Muscle layer of colon (tissue), 2 donors: ENCODE data around the gene GPAT3.
A peak's percentile ranks its signal among the peaks of the same experiment; 100 is the strongest.
"Not testable (repeated sequence)": the region's sequence is repeated elsewhere in the genome, so short reads cannot be mapped to it uniquely, and the experiment has no call there.

Source experiments
- H3K27ac ChIP-seq: one replicate; pipeline ENCODE4 v1.7.0; 2013; ENCODE audit warnings: low read depth, mild to moderate bottlenecking, low read length, moderate library complexity
- H3K27me3 ChIP-seq, 2 donors: one replicate each; pipeline ENCODE4 v1.7.0; 2013; ENCODE audit warnings: low read length in 2 of 2, mild to moderate bottlenecking in 2 of 2; ENCODE audit not compliant: insufficient read depth in 2 of 2, control insufficient read depth in 1 of 2
- H3K36me3 ChIP-seq: one replicate; pipeline ENCODE4 v1.7.0; 2013; ENCODE audit warnings: mild to moderate bottlenecking, low read length; ENCODE audit not compliant: insufficient read depth
- H3K4me1 ChIP-seq: one replicate; pipeline ENCODE4 v1.7.0; 2013; ENCODE audit warnings: mild to moderate bottlenecking, low read length; ENCODE audit not compliant: insufficient read depth
- H3K4me3 ChIP-seq, 2 donors: one replicate each; pipeline ENCODE4 v1.7.0; 2013; ENCODE audit warnings: low read length in 2 of 2, low read depth in 1 of 2, mild to moderate bottlenecking in 1 of 2, moderate library complexity in 1 of 2
- H3K9ac ChIP-seq: one replicate; pipeline ENCODE4 v1.7.0; 2013; ENCODE audit warnings: low read length
- H3K9me3 ChIP-seq: one replicate; pipeline ENCODE4 v1.7.0; 2013; ENCODE audit warnings: mild to moderate bottlenecking, low read length
- donor health status: abdominal sarcoma.
- donor health status: Adenocarcinoma of cecum.

Gene GPAT3

GRCh38 chr4:83606898-83607297 is 71.0 kb downstream of the GPAT3 start:
- Histone ChIP-seq H3K27me3 (no peaks in the 10 kb centered on the region), H3K9me3 (no peaks in the 10 kb centered on the region), H3K4me1 (peaks cover 5% of the 10 kb centered on the region), H3K27ac (no peak overlapping the region), H3K36me3 (no peaks in the 10 kb centered on the region), H3K4me3 (no peak overlapping the region), H3K9ac (no peak overlapping the region)

- no peak overlapping the region for H3K9ac ChIP-seq
- no peaks in the 10 kb centered on the region for H3K27me3 ChIP-seq
- H3K36me3 ChIP-seq = no peaks in the 10 kb centered on the region
- no peak overlapping the region for H3K27ac ChIP-seq
- no peaks in the 10 kb centered on the region for H3K9me3 ChIP-seq
- H3K4me3 ChIP-seq = no peak overlapping the region
- peaks cover 5% of the 10 kb centered on the region for H3K4me1 ChIP-seq
Observed at GRCh38 chr4:83609365-83609764, 73.5 kb downstream of the GPAT3 start.

GRCh38 chr4:83610729-83611128 is 74.8 kb downstream of the GPAT3 start:
- peaks cover 4% of the 10 kb centered on the region for H3K4me1 ChIP-seq
- H3K4me3 ChIP-seq = no peak overlapping the region
- H3K27ac ChIP-seq = no peak overlapping the region
- no peak overlapping the region for H3K9ac ChIP-seq
- no peaks in the 10 kb centered on the region for H3K27me3 ChIP-seq
- no peaks in the 10 kb centered on the region for H3K9me3 ChIP-seq
- H3K36me3 ChIP-seq = no peaks in the 10 kb centered on the region

GRCh38 chr4:83613023-83613422 is 77.1 kb downstream of the GPAT3 start:
- Histone ChIP-seq H3K9me3 (no peaks in the 10 kb centered on the region), H3K9ac (no peak overlapping the region), H3K36me3 (no peaks in the 10 kb centered on the region), H3K27me3 (no peaks in the 10 kb centered on the region), H3K4me1 (peaks cover 3% of the 10 kb centered on the region), H3K27ac (no peak overlapping the region), H3K4me3 (peak overlapping the region in 1 of 2 donors; percentile 13)

- Histone ChIP-seq H3K36me3 (no peaks in the 10 kb centered on the region), H3K4me3 (no peak overlapping the region), H3K9me3 (no peaks in the 10 kb centered on the region), H3K27me3 (no peaks in the 10 kb centered on the region), H3K4me1 (peaks cover 12% of the 10 kb centered on the region), H3K9ac (no peak overlapping the region), H3K27ac (no peak overlapping the region)
Observed at GRCh38 chr4:83613994-83614393, 78.1 kb downstream of the GPAT3 start.

- Histone ChIP-seq H3K9me3 (no peaks in the 10 kb centered on the region), H3K27ac (no peak overlapping the region)
Observed at GRCh38 chr4:83616252-83616651, 80.3 kb downstream of the GPAT3 start.

GRCh38 chr4:83617371-83618035 is 81.6 kb downstream of the GPAT3 start:
- no peak overlapping the region for H3K4me3 ChIP-seq
- no peaks in the 10 kb centered on the region for H3K36me3 ChIP-seq
- H3K9ac ChIP-seq = no peak overlapping the region
- H3K9me3 ChIP-seq = no peaks in the 10 kb centered on the region
- H3K27ac ChIP-seq = peak overlapping the region; percentile 19
- peaks cover 16% of the 10 kb centered on the region for H3K4me1 ChIP-seq
- no peaks in the 10 kb centered on the region for H3K27me3 ChIP-seq

More at GRCh38 chr4:83616252-83616651, 80.3 kb downstream of the GPAT3 start:
- H3K4me1 ChIP-seq = peaks cover 16% of the 10 kb centered on the region
- no peak overlapping the region for H3K9ac ChIP-seq
- no peaks in the 10 kb centered on the region for H3K27me3 ChIP-seq
- no peak overlapping the region for H3K4me3 ChIP-seq
- H3K36me3 ChIP-seq = no peaks in the 10 kb centered on the region

GRCh38 chr4:83618431-83618830 is 82.5 kb downstream of the GPAT3 start:
- no peaks in the 10 kb centered on the region for H3K36me3 ChIP-seq
- no peak overlapping the region for H3K4me3 ChIP-seq
- H3K9me3 ChIP-seq = no peaks in the 10 kb centered on the region
- peaks cover 16% of the 10 kb centered on the region for H3K4me1 ChIP-seq
- H3K9ac ChIP-seq = no peak overlapping the region
- no peaks in the 10 kb centered on the region for H3K27me3 ChIP-seq
- no peak overlapping the region for H3K27ac ChIP-seq

GRCh38 chr4:83618991-83619645 is 83.2 kb downstream of the GPAT3 start:
- no peaks in the 10 kb centered on the region for H3K27me3 ChIP-seq
- H3K27ac ChIP-seq = no peak overlapping the region
- no peaks in the 10 kb centered on the region for H3K9me3 ChIP-seq
- H3K9ac ChIP-seq = no peak overlapping the region
- no peak overlapping the region for H3K4me3 ChIP-seq
- H3K36me3 ChIP-seq = no peaks in the 10 kb centered on the region
- H3K4me1 ChIP-seq = peaks cover 16% of the 10 kb centered on the region

- not testable (repeated sequence) for H3K4me3 ChIP-seq, H3K9me3 ChIP-seq, H3K27ac ChIP-seq, H3K27me3 ChIP-seq, H3K36me3 ChIP-seq, H3K9ac ChIP-seq
- H3K4me1 ChIP-seq = peaks cover 34% of the 10 kb centered on the region
Observed at GRCh38 chr4:83622127-83622526, 86.2 kb downstream of the GPAT3 start.

- Histone ChIP-seq H3K4me1 (peaks cover 31% of the 10 kb centered on the region), H3K9me3 (no peaks in the 10 kb centered on the region), H3K4me3 (no peak overlapping the region), H3K27ac (peak overlapping the region; percentile 38), H3K27me3 (no peaks in the 10 kb centered on the region), H3K36me3 (no peaks in the 10 kb centered on the region), H3K9ac (no peak overlapping the region)
Observed at GRCh38 chr4:83625821-83626220, 89.9 kb downstream of the GPAT3 start.
